ENCODE measurements around the gene CACNA2D1. TPM values are rescaled to one million over a fixed set of nuclear protein-coding genes. Genes with fewer than 3 reads are reported as not detected.

Gene CACNA2D1
- total RNA-seq, 4 donors from 2014 or later: 41.8 to 125 (median 56.2) TPM

GRCh38 chr7:82175319-82175718 is 268.3 kb downstream of the CACNA2D1 start:
- no peak for TF ChIP-seq CTCF (IDR thresholded peaks at IDR 0.05; ENCODE audit: low read depth)

GRCh38 chr7:82173400-82174021 is 270.1 kb downstream of the CACNA2D1 start:
- TF ChIP-seq CTCF (IDR thresholded peaks at IDR 0.05; ENCODE audit: low read depth): no peak

- TF ChIP-seq CTCF (IDR thresholded peaks at IDR 0.05; ENCODE audit: low read depth): no peak
Measured at GRCh38 chr7:82172881-82173280, 270.7 kb downstream of the CACNA2D1 start.

GRCh38 chr7:82172017-82172416 is 271.6 kb downstream of the CACNA2D1 start:
- no peak for TF ChIP-seq CTCF (IDR thresholded peaks at IDR 0.05; ENCODE audit: low read depth)

GRCh38 chr7:82167558-82168314 is 275.8 kb downstream of the CACNA2D1 start:
- TF ChIP-seq CTCF (IDR thresholded peaks at IDR 0.05; ENCODE audit: low read depth): no peak

GRCh38 chr7:82166260-82167015 is 277.1 kb downstream of the CACNA2D1 start:
- no peak for TF ChIP-seq CTCF (IDR thresholded peaks at IDR 0.05; ENCODE audit: low read depth)

GRCh38 chr7:82164813-82165212 is 278.8 kb downstream of the CACNA2D1 start:
- no peak for TF ChIP-seq CTCF (IDR thresholded peaks at IDR 0.05; ENCODE audit: low read depth)
